HG02981 (cell line): ENCODE data around the gene HSPA4.
"Not testable (repeated sequence)": the region's sequence is repeated elsewhere in the genome, so short reads cannot be mapped to it uniquely, and the experiment has no call there.

Source experiments
- ATAC-seq: cut with Tn5 transposase; IDR thresholded peaks from one replicate; pipeline ENCODE4 v1.9.1; 2021; ENCODE audit warnings: mild to moderate bottlenecking, moderate library complexity; ENCODE audit not compliant: unreplicated experiment

Gene HSPA4

GRCh38 chr5:133049726-133050048, 2.1 kb upstream of the HSPA4 start:
- no peak for ATAC-seq

GRCh38 chr5:133050521-133050920, 1.3 kb upstream of the HSPA4 start:
- no peak for ATAC-seq

- ATAC-seq: no peak
Observed at GRCh38 chr5:133051061-133051541, 712 bp upstream of the HSPA4 start.

- ATAC-seq: peak; percentile 34
Observed at GRCh38 chr5:133052317-133053175, 733 bp downstream of the HSPA4 start.

DNA sequence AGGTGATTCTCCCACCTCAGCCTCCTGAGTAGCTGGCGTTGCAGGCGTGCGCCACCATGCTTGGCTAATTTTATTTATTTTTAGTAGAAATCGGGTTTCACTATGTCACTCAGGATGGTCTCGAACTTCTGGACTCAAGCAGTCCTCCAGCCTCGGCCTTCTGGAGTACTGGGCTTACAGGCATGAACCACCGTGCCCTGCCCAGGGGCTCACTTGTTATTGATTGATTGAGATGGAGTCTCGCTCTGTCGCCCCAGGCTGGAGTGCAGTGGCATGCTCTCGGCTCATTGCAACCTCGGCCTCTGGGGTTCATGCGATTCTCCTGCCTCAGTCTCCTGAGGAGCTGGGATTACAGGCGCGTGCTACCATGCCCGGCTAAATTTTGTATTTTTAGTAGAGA, 1.6 kb downstream of the HSPA4 start:
- ATAC-seq: no peak

- ATAC-seq: no peak
Observed at GRCh38 chr5:133054697-133055471, 3.1 kb downstream of the HSPA4 start.

DNA sequence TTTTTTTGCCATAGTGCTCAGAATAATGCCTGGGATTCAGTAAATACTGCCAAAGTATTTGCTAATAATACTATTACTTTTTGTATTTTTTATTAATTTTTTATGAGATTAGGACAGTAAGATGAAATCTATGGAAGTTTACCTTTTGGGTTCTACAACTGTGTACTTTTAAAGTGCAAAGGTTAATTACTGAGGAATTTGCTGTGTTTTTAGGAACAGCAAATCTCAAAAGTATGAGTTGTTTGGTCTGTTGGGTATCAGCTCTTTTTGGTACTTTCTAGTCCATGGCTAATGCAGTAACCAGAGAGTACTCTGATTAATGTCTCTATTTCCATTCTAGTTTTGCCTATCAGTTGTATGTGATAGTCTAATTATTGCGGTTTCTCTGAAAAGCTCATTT, 5.1 kb downstream of the HSPA4 start:
- no peak for ATAC-seq

- ATAC-seq: no peak
Observed at GRCh38 chr5:133059621-133060020, 7.8 kb downstream of the HSPA4 start.

- ATAC-seq: no peak
Observed at GRCh38 chr5:133062276-133062675, 10.5 kb downstream of the HSPA4 start.

GRCh38 chr5:133063965-133064364, 12.2 kb downstream of the HSPA4 start:
- no peak for ATAC-seq

DNA sequence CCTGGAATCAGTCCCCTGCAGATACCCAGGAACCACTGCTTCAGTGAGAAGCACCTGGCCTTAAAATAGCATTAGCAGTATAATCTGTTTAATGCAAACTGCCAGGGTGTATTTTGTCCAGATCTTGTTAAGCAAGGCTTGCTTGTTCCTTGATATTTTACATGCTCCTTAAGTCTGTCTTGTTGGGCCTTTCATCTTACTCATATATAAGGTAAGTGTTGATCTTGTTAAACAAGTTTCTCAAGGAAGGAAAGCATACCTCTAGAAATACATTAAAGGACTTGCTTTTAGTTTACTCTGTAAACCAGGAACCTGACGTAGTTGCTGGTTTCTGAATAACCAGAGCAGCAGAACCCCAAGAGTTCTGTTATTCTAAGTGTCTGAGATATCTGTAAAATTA, 13.7 kb downstream of the HSPA4 start:
- no peak for ATAC-seq

DNA sequence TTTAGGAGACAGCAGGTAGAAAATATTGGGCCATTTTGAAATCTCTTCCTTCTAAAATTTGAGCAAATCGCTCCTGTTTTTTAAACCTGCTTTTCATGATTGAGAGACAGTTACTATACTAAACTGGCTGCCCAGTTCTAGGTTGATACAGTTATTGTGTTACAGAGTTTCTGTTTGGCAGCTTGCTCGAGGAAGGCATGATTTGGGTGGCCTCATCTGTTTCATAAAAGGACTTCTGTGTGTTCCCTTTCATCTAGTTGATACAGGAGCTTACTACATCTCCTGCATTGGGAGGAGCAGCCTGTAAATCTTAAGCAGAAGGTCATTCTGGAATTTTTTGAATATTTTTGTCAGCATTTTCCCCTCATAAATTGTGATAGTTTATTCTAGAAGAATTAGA, 14.2 kb downstream of the HSPA4 start:
- no peak for ATAC-seq

- ATAC-seq: no peak
Observed at GRCh38 chr5:133072021-133072420, 20.2 kb downstream of the HSPA4 start.

- ATAC-seq: no peak
Observed at GRCh38 chr5:133075572-133076536, 24.0 kb downstream of the HSPA4 start.

DNA sequence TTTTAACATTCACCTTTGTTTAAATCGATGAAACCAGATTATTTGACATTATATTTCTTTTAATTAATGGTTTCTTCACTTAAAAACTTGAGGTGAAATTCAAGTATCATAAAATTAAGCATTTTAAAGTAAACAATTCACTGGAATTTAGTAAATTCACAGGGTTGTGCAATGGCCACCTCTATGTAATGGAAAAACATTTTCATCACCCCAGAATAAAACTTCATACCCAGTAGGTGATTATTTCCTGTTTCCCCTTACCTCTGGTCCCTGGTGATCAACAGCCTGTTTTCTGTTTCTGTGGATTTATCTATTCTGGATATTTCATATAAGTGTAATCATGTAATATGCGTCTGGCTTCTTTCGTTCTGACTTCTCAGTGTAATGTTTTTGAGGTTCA, 27.2 kb downstream of the HSPA4 start:
- no peak for ATAC-seq

- ATAC-seq: no peak
Observed at GRCh38 chr5:133081036-133081435, 29.2 kb downstream of the HSPA4 start.

DNA sequence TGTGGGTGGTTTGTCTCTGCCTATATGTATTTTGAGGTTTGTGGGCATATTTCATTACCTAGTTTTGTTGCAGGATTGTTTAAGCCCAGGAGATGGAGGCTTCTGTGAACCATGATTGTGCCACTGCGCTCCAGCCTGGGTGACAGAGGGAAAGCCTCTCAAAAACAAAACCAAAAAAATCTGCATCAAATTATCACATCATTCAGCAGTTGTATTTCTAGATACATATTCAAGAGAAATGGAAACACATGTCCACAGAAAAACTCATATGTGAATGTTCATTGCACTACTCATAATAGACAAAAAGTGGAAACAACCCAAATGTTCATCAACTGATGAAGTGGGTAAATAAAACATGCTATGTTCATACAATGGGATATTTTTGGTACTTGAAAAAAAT, 29.9 kb downstream of the HSPA4 start:
- no peak for ATAC-seq

- no peak for ATAC-seq
Observed at GRCh38 chr5:133082128-133082527, 30.3 kb downstream of the HSPA4 start.

DNA sequence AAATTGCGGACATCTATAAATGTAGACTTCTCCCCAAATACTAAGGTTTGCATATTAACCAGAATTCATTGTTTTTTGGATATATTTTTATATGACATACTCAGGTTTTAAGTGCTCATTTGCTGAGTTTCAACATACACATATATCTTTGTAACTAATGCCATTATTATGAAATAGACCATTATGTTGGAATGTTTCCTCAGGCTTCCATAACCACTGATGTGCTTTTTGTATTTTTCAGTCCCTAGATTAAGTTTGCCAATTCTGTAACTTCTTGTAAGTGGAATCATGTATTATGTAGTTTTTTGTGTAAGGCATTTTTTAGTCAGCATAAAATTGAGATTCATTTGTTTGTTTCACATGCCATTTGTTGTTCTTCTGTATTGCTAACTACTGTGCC, 32.1 kb downstream of the HSPA4 start:
- no peak for ATAC-seq

GRCh38 chr5:133085171-133085570, 33.4 kb downstream of the HSPA4 start:
- not testable (repeated sequence) for ATAC-seq

- ATAC-seq: no peak
Observed at GRCh38 chr5:133086366-133086875, 34.6 kb downstream of the HSPA4 start.
